Fibroblast of villous mesenchyme (primary cell): ENCODE data around the gene TMEM229B. TPM values are rescaled to one million over a fixed set of nuclear protein-coding genes. Genes with fewer than 3 reads are reported as not detected.

Source experiments
- DNase-seq: peaks from one replicate; pipeline ENCODE4 v3.0.0-alpha.2; 2010; ENCODE audit warnings: low read depth
- H3K4me3 ChIP-seq: 2 replicates; pipeline ENCODE4 v1.5.1; 2011; ENCODE audit warnings: low read depth, mild to moderate bottlenecking, low read length
- CTCF ChIP-seq: IDR thresholded peaks from 2 replicates; pipeline ENCODE4 v1.5.1; 2012; ENCODE audit warnings: low read depth, mild to moderate bottlenecking, low read length; ENCODE audit not compliant: insufficient read depth
- total RNA-seq: library from RNA; depleted of rRNA; stranded (reverse); fragments of >200 nt; gene quantifications from 2 replicates; pipeline ENCODE4 v1.2.3, GENCODE V29; 2012

The TMEM229B gene
- total RNA-seq, 1 donor = 0.43 TPM

- DNase-seq = peak; percentile 33
- no peak for TF ChIP-seq CTCF
- H3K4me3 ChIP-seq = no peak overlapping the region
Observed at GRCh38 chr14:67428501-67429031, 60.0 kb downstream of the TMEM229B start.

GRCh38 chr14:67426983-67427606 is 61.4 kb downstream of the TMEM229B start:
- peak; percentile 83 for TF ChIP-seq CTCF
- DNase-seq = peak; percentile 82
- H3K4me3 ChIP-seq = no peak overlapping the region

GRCh38 chr14:67426161-67426560 is 62.4 kb downstream of the TMEM229B start:
- H3K4me3 ChIP-seq = no peak overlapping the region
- no peak for TF ChIP-seq CTCF

GRCh38 chr14:67425608-67426007 is 62.9 kb downstream of the TMEM229B start:
- TF ChIP-seq CTCF = no peak
- no peak overlapping the region for H3K4me3 ChIP-seq
- DNase-seq = no peak

More at GRCh38 chr14:67426161-67426560, 62.4 kb downstream of the TMEM229B start:
- DNase-seq = no peak

GRCh38 chr14:67424539-67424938 is 64.0 kb downstream of the TMEM229B start:
- no peak for DNase-seq
- TF ChIP-seq CTCF = no peak
- H3K4me3 ChIP-seq = no peak overlapping the region

- TF ChIP-seq CTCF = no peak
- no peak for DNase-seq
- H3K4me3 ChIP-seq = no peak overlapping the region
Observed at GRCh38 chr14:67423424-67423823, 65.1 kb downstream of the TMEM229B start.
